Retinal pigment epithelial cell (primary cell): ENCODE results near the gene ATP6AP1.

Experiments used
- DNase-seq: peaks from one replicate; pipeline ENCODE4 v3.0.0-alpha.2; 2010; ENCODE audit warnings: low read depth
- H3K4me3 ChIP-seq: 2 replicates; pipeline ENCODE4 v1.5.1; 2011; ENCODE audit warnings: mild to moderate bottlenecking, low read length, control low read depth, moderate library complexity
- CTCF ChIP-seq: conservative IDR thresholded peaks from 2 replicates; pipeline ENCODE4 v1.5.1; 2011; ENCODE audit warnings: low read depth, low read length, control low read depth, inconsistent platforms

ATP6AP1 gene

GRCh38 chrX:154458116-154458953, 29.9 kb downstream of the ATP6AP1 start, which contains the start of gene PLXNA3:
PLXNA3 (plus strand) TSS chrX:154458281; CDS start chrX:154460184, 1,903 bp downstream.
- peak within 1 kb of the TSS; percentile 65 for H3K4me3 ChIP-seq
- no peak for DNase-seq
- TF ChIP-seq CTCF = no peak

- no peak for TF ChIP-seq CTCF
- no peak for DNase-seq
- H3K4me3 ChIP-seq = peak overlapping the region; percentile 65
These were observed 30.7 kb downstream of the ATP6AP1 start for GRCh38 chrX:154458954-154459778.

DNA sequence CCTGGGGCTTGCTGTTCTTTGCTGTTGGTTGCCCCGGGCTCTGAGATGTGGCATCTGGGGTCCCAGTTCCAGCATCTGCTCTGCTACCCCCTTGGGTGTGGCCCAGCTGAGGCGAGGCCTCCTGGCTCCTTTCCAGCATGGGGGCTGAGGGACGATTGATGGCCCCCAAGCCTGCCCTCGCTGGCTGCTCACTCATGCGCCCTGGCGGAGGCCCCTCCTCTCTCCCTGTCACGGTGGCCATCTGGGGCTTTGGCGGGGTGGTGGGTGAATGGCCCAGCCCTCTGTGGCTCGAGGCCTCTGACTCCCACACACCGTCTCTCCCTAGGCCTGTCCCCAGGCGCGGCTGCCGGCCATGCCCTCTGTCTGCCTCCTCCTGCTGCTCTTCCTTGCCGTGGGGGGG, 31.4 kb downstream of the ATP6AP1 start:
- peak overlapping the region; percentile 65 for H3K4me3 ChIP-seq
- TF ChIP-seq CTCF = no peak
- no peak for DNase-seq

- no peak for DNase-seq
- no peak for TF ChIP-seq CTCF
- H3K4me3 ChIP-seq = no peak overlapping the region
These were observed 31.8 kb downstream of the ATP6AP1 start for GRCh38 chrX:154460326-154460725.

DNA sequence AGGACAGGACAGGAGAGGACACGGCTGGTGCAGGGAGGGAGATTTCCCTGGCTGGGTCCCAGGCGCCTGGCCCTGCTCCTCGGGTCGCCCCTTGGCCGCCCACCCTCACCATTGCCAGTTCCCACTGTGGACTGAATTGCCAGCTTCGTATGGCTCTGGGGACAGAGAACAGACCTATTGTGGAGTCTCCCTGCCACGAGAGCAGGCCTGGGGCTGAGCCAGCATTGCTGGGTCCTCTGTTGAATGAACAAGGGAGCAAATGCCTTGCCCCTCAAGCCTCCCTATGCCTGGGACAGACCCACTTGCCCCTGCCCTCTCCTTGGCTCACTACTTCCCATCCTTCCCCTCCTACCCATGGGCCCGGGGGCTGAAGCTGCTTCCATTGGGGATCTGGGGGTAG, 33.9 kb downstream of the ATP6AP1 start:
- no peak for TF ChIP-seq CTCF
- no peak for DNase-seq
- no peak overlapping the region for H3K4me3 ChIP-seq

GRCh38 chrX:154463611-154464220, 35.2 kb downstream of the ATP6AP1 start:
- TF ChIP-seq CTCF = no peak
- H3K4me3 ChIP-seq = no peak overlapping the region
- no peak for DNase-seq
